RWPE1 (cell line): ENCODE results near the gene CPAMD8.
A peak's percentile ranks its signal among the peaks of the same experiment; 100 is the strongest.

ENCODE experiments used
- CTCF ChIA-PET: fragments of 350-600 bp; sonication (Branson Sonifier 250); formaldehyde crosslinking; extraction: SDS; loops from one replicate; lab custom pipeline; 2021; lab: Yijun Ruan, JAX
- POLR2A ChIA-PET: fragments of 400-600 bp; formaldehyde crosslinking; extraction: SDS; loops from one replicate; lab custom pipeline; 2020; ENCODE audit warnings: antibody characterized with exemption; ENCODE audit not compliant: low non-redundant PET; lab: Yijun Ruan, JAX
- DNase-seq: peaks from one replicate; pipeline ENCODE4 v3.0.0; 2012; ENCODE audit warnings: low spot score
- H3K27ac ChIP-seq: fragments of 450-650 bp; 2 replicates; pipeline ENCODE4 v1.5.1; 2017
- TF ChIP-seq, protein P1 (sequence below): fragments of 450-650 bp; conservative IDR thresholded peaks from 2 replicates; pipeline ENCODE4 v1.5.1; 2017; ENCODE audit warnings: low read depth, mild to moderate bottlenecking

The CPAMD8 gene

DNA sequence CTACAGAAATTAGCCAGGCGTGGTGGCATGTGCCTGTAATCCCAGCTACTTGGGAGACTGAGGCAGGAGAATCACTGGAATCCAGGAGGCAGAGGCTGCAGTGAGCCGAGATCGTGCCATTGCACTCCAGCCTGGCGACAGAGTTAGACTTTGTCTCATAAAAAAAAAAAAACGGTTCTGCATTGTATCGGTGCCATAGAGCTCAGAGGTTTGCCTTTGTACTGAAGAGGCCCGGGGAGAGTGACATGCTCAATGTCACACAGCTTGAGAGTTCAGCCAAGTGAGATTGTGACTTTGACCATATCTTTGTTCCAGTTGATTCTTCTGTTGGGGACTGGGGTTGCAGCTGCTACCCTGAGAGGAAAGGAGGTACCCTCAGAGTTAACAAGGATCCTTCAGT, 44.3 kb upstream of the CPAMD8 start:
- DNase-seq, result no peak
- POLR2A ChIA-PET, result no interaction called here
- TF ChIP-seq, protein P1, sequence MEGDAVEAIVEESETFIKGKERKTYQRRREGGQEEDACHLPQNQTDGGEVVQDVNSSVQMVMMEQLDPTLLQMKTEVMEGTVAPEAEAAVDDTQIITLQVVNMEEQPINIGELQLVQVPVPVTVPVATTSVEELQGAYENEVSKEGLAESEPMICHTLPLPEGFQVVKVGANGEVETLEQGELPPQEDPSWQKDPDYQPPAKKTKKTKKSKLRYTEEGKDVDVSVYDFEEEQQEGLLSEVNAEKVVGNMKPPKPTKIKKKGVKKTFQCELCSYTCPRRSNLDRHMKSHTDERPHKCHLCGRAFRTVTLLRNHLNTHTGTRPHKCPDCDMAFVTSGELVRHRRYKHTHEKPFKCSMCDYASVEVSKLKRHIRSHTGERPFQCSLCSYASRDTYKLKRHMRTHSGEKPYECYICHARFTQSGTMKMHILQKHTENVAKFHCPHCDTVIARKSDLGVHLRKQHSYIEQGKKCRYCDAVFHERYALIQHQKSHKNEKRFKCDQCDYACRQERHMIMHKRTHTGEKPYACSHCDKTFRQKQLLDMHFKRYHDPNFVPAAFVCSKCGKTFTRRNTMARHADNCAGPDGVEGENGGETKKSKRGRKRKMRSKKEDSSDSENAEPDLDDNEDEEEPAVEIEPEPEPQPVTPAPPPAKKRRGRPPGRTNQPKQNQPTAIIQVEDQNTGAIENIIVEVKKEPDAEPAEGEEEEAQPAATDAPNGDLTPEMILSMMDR, result no peak
- H3K27ac ChIP-seq, result no peak overlapping the region
- CTCF ChIA-PET, result interaction anchor here (0.5 kb wide), 1 partner anchor 179 kb away, joined by 3 read pairs; no protein-coding TSS in a partner anchor

DNA sequence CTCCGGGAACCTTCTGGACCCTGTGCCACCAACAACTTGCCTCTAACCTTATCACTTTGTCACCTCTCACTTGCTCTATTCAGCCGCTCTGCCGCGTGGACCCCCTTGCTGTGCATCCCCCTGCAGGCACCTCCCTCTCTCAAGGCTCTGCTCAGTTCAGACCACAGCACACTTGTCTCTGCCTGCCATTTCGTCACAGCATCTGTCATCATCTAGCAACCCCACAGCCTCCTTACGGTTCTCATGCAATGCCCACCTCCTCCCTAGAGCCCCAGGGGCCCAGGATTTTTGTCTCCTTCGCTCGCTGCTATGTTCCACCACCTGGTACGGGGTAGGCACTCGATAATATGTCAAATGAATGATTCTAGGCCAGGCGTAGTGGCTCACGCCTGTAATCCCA, 43.8 kb upstream of the CPAMD8 start:
- H3K27ac ChIP-seq, result peak overlapping the region; percentile 27
- DNase-seq, result no peak
- CTCF ChIA-PET, result interaction anchor here (0.5 kb wide), 2 partner anchors 179 to 299 kb away, joined by 3 to 4 read pairs; no protein-coding TSS in a partner anchor
- POLR2A ChIA-PET, result no interaction called here
- TF ChIP-seq, protein P1, result no peak

DNA sequence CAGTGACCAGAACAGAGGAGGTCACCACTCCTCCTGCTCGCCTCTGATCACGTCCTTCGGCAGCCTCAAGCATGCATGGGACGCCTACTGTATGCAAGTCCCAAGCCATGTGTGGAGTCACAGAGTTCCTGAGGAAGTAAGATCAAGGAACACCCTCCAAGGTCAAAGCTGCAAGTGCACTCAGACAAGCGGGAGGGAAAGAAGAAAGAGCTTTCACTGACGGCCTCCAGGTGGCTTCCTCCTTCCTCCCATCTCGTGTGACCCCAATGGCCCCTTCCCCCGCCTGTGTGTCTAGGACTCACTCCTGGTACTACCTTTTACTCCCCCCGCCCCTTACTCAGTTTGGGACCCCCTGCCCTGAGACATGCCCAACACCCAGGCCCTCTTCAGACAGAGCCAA, 42.6 kb upstream of the CPAMD8 start:
- POLR2A ChIA-PET, result no interaction called here
- CTCF ChIA-PET, result interaction anchor here (0.6 to 1.4 kb wide), 3 partner anchors 104 to 289 kb away, joined by 3 to 9 read pairs (median 4); partner anchors contain the start of gene ANKLE1
- DNase-seq, result no peak

DNA sequence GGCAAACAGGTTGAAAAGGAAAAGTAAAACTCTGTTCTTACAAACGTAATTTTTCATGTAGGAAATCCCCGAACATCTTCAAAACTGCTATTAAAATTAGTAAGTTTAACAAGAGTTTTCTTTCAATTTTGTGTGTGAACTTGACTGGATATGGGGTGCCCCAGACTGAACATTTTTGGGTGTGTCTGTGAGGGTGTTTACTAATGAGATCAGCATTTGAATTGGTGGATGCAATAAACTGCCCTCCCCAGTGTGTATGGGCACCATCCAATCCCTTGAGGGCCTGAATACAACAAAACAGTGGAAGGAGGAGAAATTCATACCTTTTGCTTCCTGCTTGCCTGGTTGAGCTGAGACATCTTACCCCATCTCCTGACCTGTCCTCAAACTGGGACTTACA, 36.8 kb upstream of the CPAMD8 start:
- no peak overlapping the region for H3K27ac ChIP-seq
- POLR2A ChIA-PET, result no interaction called here
- DNase-seq, result no peak
- TF ChIP-seq, protein P1, result no peak
- CTCF ChIA-PET, result interaction anchor here (0.6 kb wide), 2 partner anchors 189 to 312 kb away, joined by 3 read pairs; no protein-coding TSS in a partner anchor

More for the DNA sequence above, 42.6 kb upstream of the CPAMD8 start:
- TF ChIP-seq, protein P1, result no peak
- peak overlapping the region; percentile 27 for H3K27ac ChIP-seq

DNA sequence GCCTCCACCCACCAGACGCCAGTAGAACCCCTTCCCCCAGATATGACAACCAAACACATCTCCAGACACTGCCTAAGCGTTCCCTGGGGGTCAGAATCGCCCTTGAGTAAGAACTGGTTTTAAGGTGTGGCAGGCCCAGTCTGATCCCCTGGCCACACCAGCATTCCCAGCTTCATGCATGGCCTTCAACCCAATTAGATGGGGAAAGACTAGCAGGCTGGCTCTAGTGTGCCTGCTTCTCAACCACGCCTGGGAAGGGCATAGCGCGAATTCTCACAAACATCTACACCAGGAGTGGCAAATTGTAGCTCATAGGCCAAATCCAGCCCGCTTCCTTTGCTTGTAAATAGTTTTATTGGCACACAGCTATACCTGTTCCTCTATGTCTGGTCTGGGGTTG, 35.1 kb upstream of the CPAMD8 start:
- TF ChIP-seq, protein P1, result no peak
- POLR2A ChIA-PET, result no interaction called here
- H3K27ac ChIP-seq, result no peak overlapping the region
- DNase-seq, result no peak
- CTCF ChIA-PET, result interaction anchor here (0.6 kb wide), 1 partner anchor 10 kb away, joined by 4 read pairs; no protein-coding TSS in a partner anchor

DNA sequence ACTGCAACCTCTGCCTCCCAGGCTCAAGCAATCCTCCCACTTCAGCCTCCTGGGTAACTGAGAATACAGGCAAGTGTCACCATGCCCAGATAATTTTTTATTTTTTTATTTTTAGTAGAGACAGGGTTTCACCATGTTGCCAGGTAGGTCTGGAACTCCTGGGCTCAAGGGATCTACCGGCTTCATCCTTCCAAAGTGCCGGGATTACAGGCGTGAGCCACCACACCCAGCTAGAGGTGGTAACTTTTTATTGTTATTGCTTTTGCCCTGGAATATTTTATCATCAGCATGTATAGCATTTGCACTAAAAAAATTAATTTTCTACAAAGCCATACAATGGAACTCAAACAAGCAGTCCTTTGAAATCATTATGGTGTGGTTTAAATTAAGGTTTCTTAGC, 34.6 kb upstream of the CPAMD8 start:
- ChIA-PET CTCF (no interaction called here), POLR2A (no interaction called here)
- DNase-seq, result no peak
- H3K27ac ChIP-seq, result no peak overlapping the region
- TF ChIP-seq, protein P1, result no peak
